NCI-H146 treated with DMSO at 0.1 percent for 48 hours (cell line): ENCODE data around the gene ITGB8.
"Not testable (repeated sequence)": the region's sequence is repeated elsewhere in the genome, so short reads cannot be mapped to it uniquely, and the experiment has no call there.

Source experiments
- DNase-seq: peaks from one replicate; lab custom pipeline; 2025; ENCODE audit not compliant: unreplicated experiment; lab: John Stamatoyannopoulos, UW

Gene ITGB8

GRCh38 chr7:20330239-20330927 is at the start of gene ITGB8:
TSS of gene ITGB8 (plus strand) at chr7:20330900. CDS start at chr7:20331807, 907 bp downstream.
- DNase-seq, result peak; percentile 67

DNA sequence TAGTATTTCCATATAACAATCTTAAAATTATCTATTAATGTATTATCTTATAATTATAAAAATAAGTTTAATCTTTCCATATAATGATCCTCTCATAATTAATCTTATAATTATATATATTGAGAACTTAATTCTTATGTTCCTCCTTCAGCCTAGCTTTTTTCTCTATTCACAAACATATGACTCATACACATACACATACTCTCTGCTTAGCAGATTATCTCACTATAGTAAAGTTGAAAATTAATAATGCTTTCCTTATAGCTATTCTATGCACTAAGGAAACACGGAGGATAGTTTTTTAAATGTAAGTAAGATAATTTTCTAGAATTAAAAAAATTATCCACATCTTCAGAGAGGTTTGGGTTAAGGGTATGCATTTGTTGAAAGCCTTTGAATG is 47.7 kb upstream of the ITGB8 start:
- DNase-seq, result no peak

- DNase-seq, result no peak
Measured at GRCh38 chr7:20283385-20283784, 47.3 kb upstream of the ITGB8 start.

DNA sequence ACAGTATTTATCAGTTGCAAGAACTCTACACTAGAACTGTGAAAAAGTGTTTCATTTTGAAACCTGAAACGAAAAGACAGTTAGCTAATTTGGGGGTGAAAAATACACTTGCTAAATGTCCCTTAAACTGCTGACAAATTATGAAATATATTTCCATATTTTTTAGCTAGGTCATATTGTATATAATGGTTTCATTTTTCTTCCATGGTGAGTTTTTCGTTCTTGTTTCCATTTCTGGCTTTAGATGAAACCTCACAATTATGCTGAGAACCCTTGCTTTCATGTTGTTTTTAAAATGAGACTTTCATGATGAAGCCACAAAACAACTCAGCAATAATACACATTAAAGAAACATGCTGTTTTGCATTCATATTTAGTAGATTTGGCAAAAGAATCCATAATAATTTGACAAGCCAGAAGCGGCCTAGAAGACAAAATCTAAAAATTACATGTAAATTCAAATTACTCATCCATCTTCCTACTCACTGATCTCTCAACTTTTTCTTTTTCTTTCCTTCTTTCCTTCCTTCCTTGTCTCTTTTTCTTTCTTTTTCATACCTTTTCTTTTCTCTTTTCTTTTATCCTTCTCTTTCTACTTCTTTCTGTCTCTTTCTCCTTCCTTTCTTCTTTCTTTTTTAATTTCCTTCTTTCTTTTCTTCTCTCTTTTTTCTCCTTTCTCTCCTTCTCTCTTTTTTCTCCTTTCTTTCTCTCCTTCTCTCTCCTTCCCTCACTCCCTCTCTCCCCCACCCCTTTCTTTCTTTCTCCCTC is 46.5 kb upstream of the ITGB8 start:
- no peak for DNase-seq

GRCh38 chr7:20284771-20285143 is 45.9 kb upstream of the ITGB8 start:
- no peak for DNase-seq

- DNase-seq, result no peak
Measured at GRCh38 chr7:20287317-20287716, 43.4 kb upstream of the ITGB8 start.

- no peak for DNase-seq
Measured at GRCh38 chr7:20288036-20288435, 42.7 kb upstream of the ITGB8 start.

DNA sequence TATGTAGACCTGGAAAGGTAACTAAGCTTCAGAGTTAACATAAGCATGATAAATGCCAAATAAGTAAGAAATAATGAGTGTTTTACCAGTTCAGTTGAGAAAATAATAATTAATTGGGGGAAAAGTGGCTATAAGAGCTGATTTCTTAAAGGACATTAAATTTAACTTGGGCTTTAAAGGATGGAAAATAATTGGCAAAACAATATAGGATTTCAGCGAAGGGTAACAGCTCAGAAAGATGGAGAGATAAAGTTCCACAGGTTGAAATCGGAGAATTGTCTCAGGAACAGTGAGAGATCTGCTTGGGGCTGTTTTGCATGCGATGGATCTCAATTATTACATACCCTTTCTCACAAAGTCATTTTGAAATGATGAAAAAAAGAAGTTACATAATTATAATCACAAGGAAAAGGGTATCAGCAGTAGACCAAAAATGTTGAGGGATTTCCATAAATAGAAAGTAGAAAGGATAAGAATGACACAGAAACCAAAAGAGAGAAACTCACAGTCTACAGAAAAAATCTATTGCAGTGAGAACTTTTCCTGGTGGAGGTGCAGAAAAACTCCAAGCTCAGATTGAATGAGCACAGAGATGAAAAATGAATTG is 40.1 kb upstream of the ITGB8 start:
- DNase-seq, result no peak

GRCh38 chr7:20293336-20293735 is 37.4 kb upstream of the ITGB8 start:
- DNase-seq, result no peak

DNA sequence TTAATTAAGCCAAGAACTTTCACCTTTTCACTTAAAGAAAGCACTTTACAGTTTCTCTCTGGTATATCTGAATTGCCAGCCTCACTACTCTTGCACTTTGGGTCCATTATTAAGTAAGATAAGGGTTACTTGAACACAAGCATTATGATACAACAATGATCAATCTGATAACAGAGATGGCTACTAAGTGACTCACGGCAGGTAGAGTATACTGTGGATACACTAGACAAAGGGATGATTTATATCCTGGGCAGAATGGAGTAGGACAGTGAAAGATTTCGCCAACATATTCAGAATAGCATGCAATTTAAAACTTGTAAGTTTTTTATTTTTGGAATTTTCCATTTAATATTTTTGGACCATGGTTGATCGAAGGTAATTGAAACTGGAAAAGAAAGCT is 34.3 kb upstream of the ITGB8 start:
- no peak for DNase-seq

GRCh38 chr7:20296901-20297300 is 33.8 kb upstream of the ITGB8 start:
- no peak for DNase-seq

GRCh38 chr7:20298486-20298901 is 32.2 kb upstream of the ITGB8 start:
- DNase-seq, result no peak

GRCh38 chr7:20299145-20299544 is 31.6 kb upstream of the ITGB8 start:
- no peak for DNase-seq

DNA sequence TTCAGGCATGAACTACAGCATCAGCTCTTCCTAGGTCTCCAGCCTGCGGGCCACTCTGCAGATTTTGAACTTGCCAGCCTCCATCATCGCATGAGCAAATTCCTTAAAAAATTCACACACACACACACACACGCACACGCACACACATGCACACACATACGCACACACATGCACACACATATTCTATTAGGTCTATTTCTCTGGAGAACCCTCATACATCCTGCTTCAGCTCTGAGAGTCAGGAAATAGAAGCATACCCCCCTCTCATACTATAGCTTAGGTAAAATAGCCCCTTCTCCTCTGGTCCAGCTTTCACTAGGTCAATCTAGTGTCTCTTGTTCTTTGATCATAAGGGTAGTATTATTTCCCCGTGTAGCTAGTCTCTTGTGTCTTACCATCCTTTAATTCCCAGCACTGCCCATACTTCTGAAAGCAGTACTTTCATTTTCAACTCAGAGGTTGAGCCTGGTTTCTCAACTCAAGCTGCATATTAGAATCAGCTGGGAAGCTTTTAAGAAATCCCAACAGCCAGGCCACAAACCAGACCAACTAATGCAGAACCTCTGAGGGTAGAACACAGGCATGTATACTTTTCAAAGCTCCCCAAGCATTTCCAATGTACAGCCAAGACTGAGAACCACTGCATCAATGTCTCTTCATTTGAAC is 30.9 kb upstream of the ITGB8 start:
- no peak for DNase-seq

DNA sequence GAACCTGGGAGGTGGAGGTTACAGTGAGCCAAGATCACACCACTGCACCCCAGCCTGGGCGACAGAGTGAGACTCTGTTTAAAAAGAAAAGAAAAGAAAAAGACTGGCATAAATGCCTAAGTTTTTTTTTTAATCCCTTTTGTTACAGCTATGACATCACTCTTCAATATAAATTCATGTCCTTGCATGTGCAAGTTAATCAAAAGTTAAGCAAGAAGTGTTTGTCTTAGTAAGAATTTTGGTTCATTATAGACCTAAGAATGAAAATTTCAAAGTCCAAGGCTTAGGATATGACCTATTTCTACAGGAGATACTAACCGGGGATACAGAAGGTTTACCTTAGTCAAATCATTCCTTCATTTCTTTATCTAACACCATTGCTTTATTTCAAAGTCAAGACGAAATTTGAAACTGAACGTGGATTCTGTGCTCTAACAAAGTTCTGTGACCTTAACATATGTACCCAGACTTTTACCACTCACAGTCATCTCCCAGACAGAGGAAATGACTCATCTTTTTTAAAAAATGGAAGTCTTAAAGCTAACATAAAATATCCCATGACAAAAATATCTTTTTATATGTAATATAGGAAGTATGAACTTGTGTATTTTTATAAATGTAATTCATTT is 29.3 kb upstream of the ITGB8 start:
- no peak for DNase-seq

- not testable (repeated sequence) for DNase-seq
Measured at GRCh38 chr7:20302300-20302699, 28.4 kb upstream of the ITGB8 start.

DNA sequence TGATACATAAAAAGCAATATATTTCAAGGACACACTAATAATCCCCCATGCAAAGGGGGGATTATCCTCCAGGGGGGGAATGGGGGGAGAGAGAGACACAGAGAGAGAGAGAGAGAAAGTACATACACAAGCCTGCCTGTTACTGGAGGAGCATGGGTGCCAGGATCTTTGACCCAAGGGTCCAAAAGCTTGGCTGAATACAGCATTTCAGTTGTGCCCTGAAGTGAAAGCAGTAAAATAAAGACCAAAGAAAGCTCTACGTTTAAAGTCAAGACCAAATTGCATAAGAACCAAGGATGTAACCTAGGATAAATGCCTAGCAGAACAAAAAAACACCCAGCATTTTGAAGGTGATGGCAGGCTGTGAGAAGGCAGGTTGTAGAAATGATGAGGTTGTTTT is 27.8 kb upstream of the ITGB8 start:
- DNase-seq, result no peak

GRCh38 chr7:20304366-20304765 is 26.3 kb upstream of the ITGB8 start:
- DNase-seq, result peak; percentile 58

GRCh38 chr7:20305726-20306125 is 25.0 kb upstream of the ITGB8 start:
- no peak for DNase-seq

DNA sequence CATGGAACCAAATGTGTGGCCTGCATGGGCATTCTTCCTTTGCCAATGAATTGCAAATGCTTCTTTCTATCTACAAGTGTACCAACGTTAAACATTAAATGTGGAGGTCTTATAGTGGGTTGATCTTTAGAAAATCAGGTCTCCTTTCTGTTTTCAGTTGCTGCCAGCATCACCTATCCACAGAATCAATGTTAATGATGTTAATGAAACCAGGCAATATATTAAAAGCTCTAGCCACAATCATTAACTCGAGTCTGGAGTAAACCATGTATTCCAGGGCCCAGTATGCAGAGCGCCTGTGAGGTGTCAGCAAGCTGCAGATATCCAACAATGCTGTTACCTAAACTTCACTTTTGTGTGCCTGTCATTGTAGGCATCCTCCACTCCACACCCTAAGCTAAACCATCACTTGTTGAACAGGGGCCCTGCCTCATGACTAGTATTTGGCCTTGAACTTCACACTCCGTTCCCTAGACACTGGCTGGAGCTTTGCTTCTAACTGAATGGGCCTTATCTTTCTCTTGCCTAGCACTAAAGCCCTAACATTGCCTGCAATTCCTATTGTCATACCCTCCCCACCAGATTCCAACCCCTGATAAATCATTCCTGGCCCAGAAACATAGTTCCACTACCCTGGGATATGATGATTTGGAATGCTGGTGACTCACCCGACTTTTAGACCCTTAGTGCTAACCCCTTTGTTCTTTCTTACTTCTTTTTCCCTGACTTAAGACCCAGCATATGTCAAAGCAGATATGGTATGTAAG is 24.3 kb upstream of the ITGB8 start:
- no peak for DNase-seq
